Chondrocyte (in vitro differentiated cells): ENCODE measurements around the gene PRRC2A. TPM values are rescaled to one million over a fixed set of nuclear protein-coding genes. Genes with fewer than 3 reads are reported as not detected.

Source experiments
- DNase-seq: peaks from one replicate; pipeline ENCODE4 v3.0.0; 2021; ENCODE audit warnings: mixed read lengths, low spot score
- H3K27ac Mint-ChIP-seq: one replicate; pipeline ENCODE4 v1.8.0; 2021; ENCODE audit warnings: mild to moderate bottlenecking, moderate library complexity, mixed read lengths; ENCODE audit not compliant: unreplicated experiment
- H3K27me3 Mint-ChIP-seq: 2 replicates; pipeline ENCODE4 v1.8.0; 2021; ENCODE audit warnings: low read depth, mixed read lengths
- H3K36me3 Mint-ChIP-seq: 2 replicates; pipeline ENCODE4 v1.8.0; 2021; ENCODE audit warnings: low read depth, mixed read lengths
- H3K4me1 Mint-ChIP-seq: 2 replicates; pipeline ENCODE4 v1.8.0; 2021; ENCODE audit warnings: low read depth, mild to moderate bottlenecking, mixed read lengths
- H3K4me3 Mint-ChIP-seq: one replicate; pipeline ENCODE4 v1.8.0; 2021; ENCODE audit warnings: mild to moderate bottlenecking, moderate library complexity, mixed read lengths; ENCODE audit not compliant: unreplicated experiment
- H3K9me3 Mint-ChIP-seq: 2 replicates; pipeline ENCODE4 v1.8.0; 2021; ENCODE audit warnings: low read depth, mixed read lengths
- total RNA-seq: library from RNA; stranded (reverse); gene quantifications from 3 replicates; pipeline ENCODE4 v1.2.1, GENCODE V29; 2021
- TF ChIP-seq, protein P1 (sequence below): fragments of 200-600 bp; sonication (generic); IDR thresholded peaks from 2 replicates; pipeline ENCODE4 v1.5.0; 2021; ENCODE audit warnings: antibody characterized with exemption, mild to moderate bottlenecking, moderate library complexity

PRRC2A gene
- total RNA-seq, 1 donor from 2014 or later = 156 TPM

DNA sequence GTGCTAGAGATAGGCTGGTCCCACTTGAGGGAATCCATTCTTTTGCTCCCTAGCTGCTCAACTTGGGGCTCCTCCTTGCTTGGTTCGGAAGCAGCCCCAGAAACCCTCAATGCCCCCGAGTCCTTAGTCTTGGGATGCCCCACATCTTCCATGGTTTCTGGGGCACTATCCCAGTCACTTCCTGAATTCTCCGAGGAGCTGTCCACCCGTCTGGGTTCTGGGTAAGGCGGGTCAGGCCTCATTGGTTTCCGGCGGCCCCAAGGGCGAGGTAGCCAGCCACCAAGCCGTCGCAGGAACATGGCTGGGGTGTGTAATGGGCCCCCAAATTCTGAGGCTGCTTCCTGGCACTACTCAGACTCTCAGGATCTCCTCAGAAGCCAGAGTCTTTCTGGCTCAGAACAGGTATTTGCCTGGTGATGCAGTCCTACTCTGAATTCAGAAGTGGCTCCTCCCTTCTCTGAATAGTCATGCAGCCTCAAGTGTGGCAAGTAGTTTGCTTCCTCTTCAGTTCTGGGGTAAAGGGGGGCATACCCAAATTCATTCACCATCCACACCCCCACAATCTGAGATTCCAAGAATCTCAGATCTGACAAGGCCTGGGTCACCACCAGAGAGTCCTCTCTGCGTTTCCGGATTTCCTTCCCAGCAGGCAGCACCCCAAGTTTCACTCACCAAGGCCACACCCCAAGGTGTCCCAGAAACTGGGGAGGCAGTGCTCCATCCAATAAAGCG, 39.3 kb downstream of the PRRC2A start:
- DNase-seq = no peak
- no peaks in the 10 kb centered on the region for H3K9me3 Mint-ChIP-seq
- H3K27me3 Mint-ChIP-seq = no peaks in the 10 kb centered on the region
- H3K4me3 Mint-ChIP-seq = peak overlapping the region; percentile 83
- H3K27ac Mint-ChIP-seq = peak overlapping the region; percentile 79
- peaks cover 62% of the 10 kb centered on the region for H3K4me1 Mint-ChIP-seq
- peaks cover 2% of the 10 kb centered on the region for H3K36me3 Mint-ChIP-seq
- TF ChIP-seq, protein P1, sequence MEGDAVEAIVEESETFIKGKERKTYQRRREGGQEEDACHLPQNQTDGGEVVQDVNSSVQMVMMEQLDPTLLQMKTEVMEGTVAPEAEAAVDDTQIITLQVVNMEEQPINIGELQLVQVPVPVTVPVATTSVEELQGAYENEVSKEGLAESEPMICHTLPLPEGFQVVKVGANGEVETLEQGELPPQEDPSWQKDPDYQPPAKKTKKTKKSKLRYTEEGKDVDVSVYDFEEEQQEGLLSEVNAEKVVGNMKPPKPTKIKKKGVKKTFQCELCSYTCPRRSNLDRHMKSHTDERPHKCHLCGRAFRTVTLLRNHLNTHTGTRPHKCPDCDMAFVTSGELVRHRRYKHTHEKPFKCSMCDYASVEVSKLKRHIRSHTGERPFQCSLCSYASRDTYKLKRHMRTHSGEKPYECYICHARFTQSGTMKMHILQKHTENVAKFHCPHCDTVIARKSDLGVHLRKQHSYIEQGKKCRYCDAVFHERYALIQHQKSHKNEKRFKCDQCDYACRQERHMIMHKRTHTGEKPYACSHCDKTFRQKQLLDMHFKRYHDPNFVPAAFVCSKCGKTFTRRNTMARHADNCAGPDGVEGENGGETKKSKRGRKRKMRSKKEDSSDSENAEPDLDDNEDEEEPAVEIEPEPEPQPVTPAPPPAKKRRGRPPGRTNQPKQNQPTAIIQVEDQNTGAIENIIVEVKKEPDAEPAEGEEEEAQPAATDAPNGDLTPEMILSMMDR = no peak

DNA sequence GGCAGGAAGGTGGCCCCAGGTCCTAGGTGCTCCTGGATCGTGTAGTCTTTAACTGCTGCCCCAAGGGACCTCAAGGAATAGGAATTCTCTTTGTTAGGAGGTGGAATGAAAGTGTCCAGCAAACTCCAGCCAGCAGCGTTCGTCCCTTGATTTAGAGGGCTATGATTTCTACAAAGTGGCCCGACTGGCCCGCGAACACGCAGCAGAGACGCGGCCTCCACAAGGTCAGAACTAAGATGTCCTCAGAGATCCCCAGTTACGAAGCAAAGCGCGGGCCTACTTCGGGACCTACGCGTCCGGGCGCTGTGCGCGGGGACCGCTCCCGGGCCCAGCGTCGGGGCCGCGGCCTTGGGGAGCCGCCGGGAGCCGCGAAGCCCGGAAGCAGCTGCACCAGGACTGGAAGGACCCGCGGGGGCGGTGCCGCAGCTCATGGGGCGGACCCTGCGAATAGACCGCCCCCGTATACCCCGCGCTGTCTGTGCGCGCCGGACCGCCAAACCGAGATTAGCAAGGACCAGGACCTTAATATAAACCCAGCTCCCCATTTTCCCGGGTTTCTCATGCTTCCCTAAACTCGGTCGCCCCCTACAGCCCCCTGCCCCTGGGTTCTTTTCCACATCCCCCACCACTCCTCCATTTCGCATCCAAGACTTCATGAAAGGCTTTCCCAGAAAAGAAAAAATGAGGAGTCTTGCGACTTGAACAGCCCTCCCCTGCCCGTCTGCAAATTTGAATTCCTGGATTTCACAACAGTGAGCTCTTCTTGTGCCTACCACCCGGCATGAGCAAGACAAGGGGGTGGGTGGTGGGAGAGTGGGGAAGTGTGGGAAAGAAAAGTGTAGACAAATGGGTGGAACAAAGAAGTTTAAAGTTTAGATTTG, 40.1 kb downstream of the PRRC2A start, which contains the start of gene C6orf47:
Gene C6orf47 (minus strand): TSS at position 398 of the 881 bp plus-strand sequence. CDS start 831 bp downstream, outside the sequence.
- peaks cover 2% of the 10 kb centered on the region for H3K36me3 Mint-ChIP-seq
- TF ChIP-seq, protein P1 = peak; percentile 22
- peak within 1 kb of the TSS; percentile 82 for H3K27ac Mint-ChIP-seq
- DNase-seq = no peak
- peak within 1 kb of the TSS; percentile 83 for H3K4me3 Mint-ChIP-seq
- H3K27me3 Mint-ChIP-seq = no peaks in the 10 kb centered on the region
- H3K4me1 Mint-ChIP-seq = peaks cover 63% of the 10 kb centered on the region
- H3K9me3 Mint-ChIP-seq = no peaks in the 10 kb centered on the region

DNA sequence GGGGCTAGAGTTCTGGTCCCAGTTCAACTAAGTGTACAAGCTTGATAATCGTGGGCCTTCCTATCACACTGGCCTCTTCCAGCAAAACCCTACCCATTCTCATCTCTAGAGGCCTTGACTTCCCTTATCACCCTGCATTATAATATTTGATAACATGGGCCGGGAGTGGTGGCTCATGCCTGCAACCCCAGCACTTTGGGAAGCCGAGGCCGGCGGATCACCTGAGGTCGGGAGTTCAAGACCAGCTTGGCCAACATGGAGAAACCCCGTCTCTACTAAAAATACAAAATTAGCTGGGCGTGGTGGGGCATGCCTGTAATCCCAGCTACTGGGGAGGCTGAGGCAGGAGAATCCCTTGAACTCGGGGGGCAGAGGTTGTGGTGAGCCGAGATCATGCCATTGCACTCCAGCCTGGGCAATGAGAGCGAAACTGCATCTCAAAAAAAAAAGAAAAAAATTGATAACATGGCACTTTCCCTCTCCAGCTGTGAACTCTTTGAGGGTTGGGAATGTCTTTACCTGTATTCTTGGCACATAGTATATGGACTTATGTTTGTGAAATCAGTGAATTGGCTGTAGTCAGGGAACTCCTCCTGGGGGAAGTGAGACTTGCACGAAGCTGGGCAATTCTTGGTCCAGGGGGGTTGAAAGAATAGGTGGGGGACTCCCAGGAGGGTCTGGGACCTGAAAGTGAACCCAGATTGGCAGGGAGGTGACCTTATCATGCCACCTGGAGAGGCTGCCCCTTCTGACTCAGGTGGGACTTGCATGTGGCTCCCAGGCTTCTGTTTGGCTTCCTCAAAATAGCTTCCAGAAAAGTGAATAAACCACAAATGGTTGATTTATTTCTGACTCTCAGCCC, 41.0 kb downstream of the PRRC2A start:
- peak overlapping the region; percentile 83 for H3K4me3 Mint-ChIP-seq
- TF ChIP-seq, protein P1 = no peak
- peak overlapping the region; percentile 82 for H3K27ac Mint-ChIP-seq
- no peaks in the 10 kb centered on the region for H3K27me3 Mint-ChIP-seq
- no peaks in the 10 kb centered on the region for H3K9me3 Mint-ChIP-seq
- peaks cover 67% of the 10 kb centered on the region for H3K4me1 Mint-ChIP-seq
- DNase-seq = no peak
- peaks cover 2% of the 10 kb centered on the region for H3K36me3 Mint-ChIP-seq

DNA sequence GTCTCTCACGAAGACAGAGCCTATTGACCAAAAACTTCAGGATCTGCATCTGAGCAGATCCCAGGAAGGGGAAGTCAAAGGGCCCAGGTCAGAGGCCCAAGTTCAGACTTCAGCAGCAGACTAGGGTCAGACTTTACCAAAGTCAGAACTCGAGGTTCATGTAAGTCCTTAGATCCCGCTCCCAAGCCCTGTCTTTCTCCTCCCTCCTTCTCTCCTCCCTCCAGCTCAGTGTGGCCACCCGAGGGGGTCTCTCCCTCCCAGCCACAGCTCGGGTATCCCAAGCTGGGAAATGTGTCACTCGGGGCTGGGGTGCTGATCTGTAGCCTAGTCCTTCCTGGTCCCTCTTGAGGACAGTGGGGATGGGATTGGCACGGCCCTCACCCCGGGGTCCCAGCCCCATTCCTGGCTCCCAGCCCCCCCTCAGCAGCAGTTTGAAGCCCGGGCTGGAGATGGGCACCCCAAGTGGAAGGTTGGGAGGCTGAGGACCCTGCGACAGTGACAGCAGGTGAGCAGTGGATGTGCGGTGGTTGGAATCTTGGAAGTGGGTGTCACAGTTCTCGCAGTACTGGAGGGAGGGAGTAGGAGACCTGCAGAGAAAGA, 41.7 kb downstream of the PRRC2A start:
- no peaks in the 10 kb centered on the region for H3K27me3 Mint-ChIP-seq
- no peak overlapping the region for H3K4me3 Mint-ChIP-seq
- peaks cover 72% of the 10 kb centered on the region for H3K4me1 Mint-ChIP-seq
- H3K36me3 Mint-ChIP-seq = peaks cover 2% of the 10 kb centered on the region
- no peaks in the 10 kb centered on the region for H3K9me3 Mint-ChIP-seq
- peak overlapping the region; percentile 12 for H3K27ac Mint-ChIP-seq
- DNase-seq = no peak
- TF ChIP-seq, protein P1 = no peak
